Measurements from ENCODE around the gene PPM1D.

- TF ChIP-seq EP300 (IDR thresholded peaks at IDR 0.05; ENCODE audit: borderline replicate concordance) (no peak), TAF1 (IDR thresholded peaks at IDR 0.05; ENCODE audit: low read depth) (no peak), MAX (IDR thresholded peaks at IDR 0.05) (no peak), RAD21 (IDR thresholded peaks at IDR 0.05; ENCODE audit: low read depth) (no peak), TCF12 (IDR thresholded peaks at IDR 0.05; ENCODE audit: low read depth) (no peak), FOXM1 (IDR thresholded peaks at IDR 0.05; ENCODE audit: borderline replicate concordance, low read depth) (no peak)
Observed at GRCh38 chr17:60610473-60610872, 10.5 kb downstream of the PPM1D start.
